HEK293T (cell line): ENCODE data around the gene SLC6A6.
"Not testable (repeated sequence)": the region's sequence is repeated elsewhere in the genome, so short reads cannot be mapped to it uniquely, and the experiment has no call there.

Experiments
- CTCF ChIA-PET: fragments of 350-600 bp; formaldehyde crosslinking; extraction: SDS; loops from one replicate; lab custom pipeline; 2021; ENCODE audit warnings: antibody characterized with exemption, inconsistent platforms; lab: Yijun Ruan, JAX
- POLR2A ChIA-PET: fragments of 350-600 bp; formaldehyde crosslinking; extraction: SDS; loops from one replicate; lab custom pipeline; 2020; ENCODE audit warnings: antibody characterized with exemption, inconsistent platforms; lab: Yijun Ruan, JAX
- DNase-seq: peaks from one replicate; pipeline ENCODE4 v3.0.0; 2012; ENCODE audit warnings: mixed read lengths; ENCODE audit errors: extremely low spot score
- ARNT ChIP-seq: fragments of 450-650 bp; IDR thresholded peaks from 2 replicates; pipeline ENCODE4 v1.6.1; 2017; ENCODE audit warnings: mild to moderate bottlenecking
- BHLHE40 ChIP-seq: fragments of 450-650 bp; IDR thresholded peaks from 2 replicates; pipeline ENCODE4 v1.6.1; 2016; ENCODE audit warnings: mild to moderate bottlenecking, moderate library complexity, borderline replicate concordance
- CTBP1 ChIP-seq: fragments of 450-650 bp; IDR thresholded peaks from 2 replicates; pipeline ENCODE4 v1.6.1; 2016; ENCODE audit warnings: borderline replicate concordance
- ELF4 ChIP-seq: fragments of 450-650 bp; IDR thresholded peaks from 2 replicates; pipeline ENCODE4 v1.6.1; 2017; ENCODE audit warnings: antibody characterized with exemption
- FOXA1 ChIP-seq: fragments of 450-650 bp; IDR thresholded peaks from 2 replicates; pipeline ENCODE4 v1.6.1; 2016; ENCODE audit warnings: mild to moderate bottlenecking
- FOXK2 ChIP-seq: fragments of 450-650 bp; IDR thresholded peaks from 2 replicates; pipeline ENCODE4 v1.6.1; 2016; ENCODE audit warnings: mild to moderate bottlenecking
- FOXM1 ChIP-seq: fragments of 450-650 bp; IDR thresholded peaks from 2 replicates; pipeline ENCODE4 v1.6.1; 2017; ENCODE audit warnings: mild to moderate bottlenecking, borderline replicate concordance
- HDGF ChIP-seq: fragments of 450-650 bp; IDR thresholded peaks from 2 replicates; pipeline ENCODE4 v1.6.1; 2017; ENCODE audit warnings: antibody characterized with exemption, borderline replicate concordance
- L3MBTL2 ChIP-seq: fragments of 450-650 bp; conservative IDR thresholded peaks from 2 replicates; pipeline ENCODE4 v1.6.1; 2016; ENCODE audit warnings: mild to moderate bottlenecking
- LEF1 ChIP-seq: fragments of 450-650 bp; IDR thresholded peaks from 2 replicates; pipeline ENCODE4 v1.6.1; 2017; ENCODE audit warnings: mild to moderate bottlenecking, borderline replicate concordance
- NFRKB ChIP-seq: fragments of 450-650 bp; IDR thresholded peaks from 2 replicates; pipeline ENCODE4 v1.6.1; 2016; ENCODE audit warnings: mild to moderate bottlenecking, moderate library complexity
- SP1 ChIP-seq: fragments of 450-650 bp; IDR thresholded peaks from 2 replicates; pipeline ENCODE4 v1.6.1; 2017
- SUZ12 ChIP-seq: fragments of 450-650 bp; IDR thresholded peaks from 2 replicates; pipeline ENCODE4 v1.6.1; 2016; ENCODE audit warnings: mild to moderate bottlenecking
- TARDBP ChIP-seq: fragments of 450-650 bp; IDR thresholded peaks from 2 replicates; pipeline ENCODE4 v1.6.1; 2016
- ZNF384 ChIP-seq: fragments of 450-650 bp; IDR thresholded peaks from 2 replicates; pipeline ENCODE4 v1.6.1; 2016
- TF ChIP-seq, protein P1 (sequence below): fragments of 450-650 bp; IDR thresholded peaks from 2 replicates; pipeline ENCODE4 v1.6.1; 2016

The SLC6A6 gene

DNA sequence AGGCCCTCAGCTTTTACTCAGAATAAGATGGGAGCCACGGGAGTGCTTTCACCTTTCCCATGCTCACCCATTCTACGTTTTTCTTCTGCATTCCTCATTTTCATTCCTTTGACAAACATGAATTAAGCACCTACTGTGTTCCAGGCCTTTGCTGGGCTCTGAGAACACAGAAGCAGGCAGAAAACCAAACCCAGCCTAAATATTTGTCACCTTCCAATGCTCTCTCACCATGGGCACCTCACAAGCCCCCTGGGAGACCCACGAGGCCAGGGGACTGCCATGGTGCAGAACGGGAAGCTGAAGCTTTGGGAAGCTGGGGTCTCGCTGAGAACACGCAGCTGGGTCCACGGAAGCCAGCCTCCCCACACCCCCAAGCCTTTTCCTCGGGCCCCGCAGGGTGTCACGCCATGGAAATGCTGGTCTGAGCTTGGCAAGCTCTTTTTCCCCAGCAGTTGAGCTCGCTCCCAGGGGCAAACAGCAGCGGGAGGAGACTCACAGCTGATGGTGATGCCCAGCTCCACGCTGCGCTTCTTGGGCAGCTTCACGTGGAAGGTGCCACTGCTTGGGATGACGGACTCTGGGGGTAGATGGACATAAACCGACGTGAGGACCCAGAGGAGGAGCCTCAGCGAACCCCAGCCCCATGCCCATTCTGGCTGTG, 110.0 kb downstream of the SLC6A6 start:
- ChIA-PET CTCF (interaction anchor here (0.6 kb wide), 1 partner anchor 101 kb away, joined by 3 read pairs; no protein-coding TSS in a partner anchor), POLR2A (no interaction called here)
- DNase-seq, result no peak
- TF ChIP-seq CTBP1 (no peak), ZNF384 (no peak), BHLHE40 (no peak), FOXK2 (no peak)
- TF ChIP-seq, protein P1, sequence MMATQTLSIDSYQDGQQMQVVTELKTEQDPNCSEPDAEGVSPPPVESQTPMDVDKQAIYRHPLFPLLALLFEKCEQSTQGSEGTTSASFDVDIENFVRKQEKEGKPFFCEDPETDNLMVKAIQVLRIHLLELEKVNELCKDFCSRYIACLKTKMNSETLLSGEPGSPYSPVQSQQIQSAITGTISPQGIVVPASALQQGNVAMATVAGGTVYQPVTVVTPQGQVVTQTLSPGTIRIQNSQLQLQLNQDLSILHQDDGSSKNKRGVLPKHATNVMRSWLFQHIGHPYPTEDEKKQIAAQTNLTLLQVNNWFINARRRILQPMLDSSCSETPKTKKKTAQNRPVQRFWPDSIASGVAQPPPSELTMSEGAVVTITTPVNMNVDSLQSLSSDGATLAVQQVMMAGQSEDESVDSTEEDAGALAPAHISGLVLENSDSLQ, result no peak

DNA sequence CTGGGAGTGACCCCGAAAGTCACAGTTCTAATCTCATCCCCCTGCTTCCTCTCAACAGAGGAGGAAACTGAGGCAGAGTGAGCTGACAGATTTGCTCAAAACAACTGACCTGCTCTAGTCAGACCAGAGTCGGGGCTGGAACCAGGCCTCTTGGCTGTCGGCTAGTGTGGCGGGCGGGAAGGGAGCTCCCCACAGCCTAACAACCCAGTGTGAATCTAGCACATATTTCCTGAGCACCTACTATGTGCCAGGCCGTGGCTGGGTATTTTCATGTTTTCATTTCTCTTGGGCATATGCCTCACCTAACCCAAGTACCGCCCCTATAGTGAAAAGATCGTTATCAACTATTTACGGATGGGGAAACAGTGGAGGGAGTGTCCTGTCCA, 110.5 kb downstream of the SLC6A6 start:
- ChIA-PET POLR2A (no interaction called here), CTCF (no interaction called here)
- no peak for DNase-seq
- TF ChIP-seq CTBP1 (no peak), LEF1 (no peak), ZNF384 (no peak), ARNT (no peak), SUZ12 (no peak), TARDBP (no peak), NFRKB (no peak), HDGF (no peak), L3MBTL2 (no peak), ELF4 (no peak), FOXM1 (no peak), SP1 (no peak), FOXA1 (no peak), BHLHE40 (no peak), FOXK2 (no peak)
- TF ChIP-seq, protein P1, result no peak

DNA sequence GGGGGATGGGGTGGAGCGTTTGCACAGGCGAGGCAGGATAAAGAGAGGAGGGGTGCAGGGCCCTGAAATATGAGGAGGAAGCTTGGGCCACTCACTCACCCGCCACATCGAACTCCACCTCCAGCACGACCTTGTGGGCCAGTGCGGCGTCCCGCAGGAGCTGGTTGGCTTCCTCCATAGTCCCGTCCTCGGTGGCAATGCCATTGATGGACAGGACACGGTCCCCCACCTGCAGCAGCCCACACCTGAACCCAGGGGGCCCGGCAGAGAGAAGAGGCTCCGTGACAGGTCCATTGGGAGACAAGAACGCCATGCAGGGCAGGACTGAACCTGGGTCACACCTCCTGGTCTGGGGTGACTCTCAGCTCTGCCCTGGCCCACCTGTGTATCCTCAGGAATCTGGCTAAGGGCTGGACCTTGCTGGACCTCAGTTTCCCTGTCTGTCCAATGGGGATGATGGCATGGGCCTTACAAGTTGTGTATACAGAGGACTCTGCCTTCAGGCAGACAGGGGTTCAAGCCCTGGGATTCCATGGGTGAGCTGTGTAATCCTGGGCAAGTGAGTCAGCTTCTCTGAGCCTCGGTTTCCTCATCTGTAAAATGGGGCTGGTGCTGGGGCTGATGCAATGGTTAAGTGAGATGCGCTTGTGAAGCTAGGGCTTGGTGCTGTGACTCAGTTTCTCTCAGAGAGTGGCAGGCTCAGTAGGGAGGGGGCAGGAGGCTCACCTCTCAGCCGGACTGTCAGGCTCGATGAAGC, 111.3 kb downstream of the SLC6A6 start:
- TF ChIP-seq HDGF, result no peak
- TF ChIP-seq ELF4, result no peak
- no peak for TF ChIP-seq BHLHE40
- no peak for TF ChIP-seq L3MBTL2
- TF ChIP-seq FOXK2, result no peak
- no peak for TF ChIP-seq FOXA1
- no peak for TF ChIP-seq CTBP1
- no peak for TF ChIP-seq FOXM1
- TF ChIP-seq TARDBP, result no peak
- no peak for TF ChIP-seq LEF1
- TF ChIP-seq, protein P1, result no peak
- TF ChIP-seq ZNF384, result no peak
- ChIA-PET CTCF (interaction anchor here (0.6 kb wide), 1 partner anchor 126 kb away, joined by 3 read pairs; no protein-coding TSS in a partner anchor), POLR2A (interaction anchor here (0.6 kb wide), 1 partner anchor 257 kb away, joined by 3 read pairs; no protein-coding TSS in a partner anchor)
- DNase-seq, result no peak

DNA sequence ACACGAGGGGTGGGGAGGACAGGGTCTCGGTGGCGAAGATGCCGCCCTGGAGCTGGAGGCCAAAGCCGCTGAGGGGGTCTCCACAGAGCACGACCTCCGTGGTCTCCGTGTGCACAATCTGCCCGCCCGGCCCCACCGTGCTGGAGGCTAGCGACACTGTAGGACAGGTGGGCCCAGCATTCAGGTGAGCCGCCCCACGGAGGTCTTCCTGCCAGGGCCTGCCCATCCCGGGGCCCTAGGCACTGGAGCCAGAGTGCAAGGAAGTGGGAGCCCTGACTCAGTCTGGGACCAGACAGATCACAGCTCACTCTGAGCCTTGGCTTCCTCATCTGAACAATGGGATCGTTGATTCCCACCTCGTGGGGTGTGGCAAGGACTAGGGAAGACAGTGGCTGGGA, 111.9 kb downstream of the SLC6A6 start:
- CTCF ChIA-PET, result no interaction called here
- POLR2A ChIA-PET, result no interaction called here
- DNase-seq, result no peak

DNA sequence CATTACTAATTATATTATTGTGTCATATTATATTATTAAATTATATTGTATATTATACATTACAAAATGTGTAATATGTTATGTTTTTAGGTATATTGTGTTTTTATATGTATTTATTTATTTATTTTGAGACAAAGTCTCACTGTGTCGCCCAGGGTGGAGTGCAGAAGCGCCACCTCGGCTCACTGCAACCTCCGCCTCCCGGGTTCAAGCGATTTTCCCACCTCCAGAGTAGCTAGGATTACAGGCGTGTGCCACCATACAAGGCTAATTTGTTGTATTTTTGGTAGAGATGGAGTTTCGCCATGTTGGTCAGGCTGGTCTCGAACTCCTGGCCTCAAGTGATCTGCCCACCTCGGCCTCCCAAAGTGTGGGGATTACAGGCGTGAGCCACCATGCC, 113.1 kb downstream of the SLC6A6 start:
- CTCF ChIA-PET, POLR2A ChIA-PET, DNase-seq: not testable (repeated sequence)

More for the DNA sequence above, 111.9 kb downstream of the SLC6A6 start:
- no peak for TF ChIP-seq BHLHE40
- no peak for TF ChIP-seq ARNT
- TF ChIP-seq FOXM1, result no peak
- TF ChIP-seq ELF4, result no peak

DNA sequence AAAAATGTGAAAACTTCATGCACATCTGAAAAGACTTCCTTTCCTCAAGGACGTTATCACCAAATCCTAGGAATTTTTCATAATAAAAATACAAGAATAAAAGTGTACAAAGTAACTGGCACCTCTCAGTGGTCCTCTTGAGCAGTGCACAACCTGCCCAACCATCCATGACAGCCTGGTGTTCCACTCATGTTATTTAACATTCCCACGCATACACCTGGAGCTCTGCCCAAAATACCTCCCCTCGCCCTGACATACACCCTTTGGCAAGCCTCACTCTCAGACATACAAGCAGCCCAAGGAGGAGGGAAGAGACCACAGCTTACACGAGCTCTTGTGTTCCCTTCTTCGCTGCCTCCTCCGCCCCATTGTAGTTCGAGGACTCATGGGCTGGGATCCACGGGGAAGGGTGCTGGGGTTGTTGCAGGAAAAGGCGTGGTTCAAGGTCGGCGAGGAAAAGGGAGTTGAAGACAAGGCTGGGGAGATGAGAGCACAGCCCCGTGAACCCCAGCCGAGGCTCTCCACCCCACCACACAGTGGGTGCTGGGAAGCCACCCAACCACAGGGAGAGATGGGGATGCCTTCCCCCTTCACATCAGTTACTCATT, 114.4 kb downstream of the SLC6A6 start:
- no peak for DNase-seq
- CTCF ChIA-PET, result no interaction called here
- TF ChIP-seq LEF1 (no peak), BHLHE40 (no peak), FOXK2 (no peak), SUZ12 (no peak), ELF4 (no peak), TARDBP (no peak), SP1 (no peak), NFRKB (no peak), ZNF384 (no peak), L3MBTL2 (no peak), ARNT (no peak), FOXA1 (no peak), HDGF (no peak), CTBP1 (no peak)
- TF ChIP-seq, protein P1, result no peak
- POLR2A ChIA-PET, result no interaction called here
